HG03039 (cell line): ENCODE measurements around the gene RPTOR.

ENCODE experiments used
- ATAC-seq: cut with Tn5 transposase; IDR thresholded peaks from one replicate; pipeline ENCODE4 v1.9.1; 2021; ENCODE audit warnings: mild to moderate bottlenecking, moderate library complexity; ENCODE audit not compliant: unreplicated experiment

RPTOR gene

GRCh38 chr17:80637048-80637781, 92.6 kb downstream of the RPTOR start:
- no peak for ATAC-seq

- no peak for ATAC-seq
These were observed 95.0 kb downstream of the RPTOR start for GRCh38 chr17:80639658-80640057.

GRCh38 chr17:80640366-80641084, 95.9 kb downstream of the RPTOR start:
- no peak for ATAC-seq

GRCh38 chr17:80643326-80644099, 98.9 kb downstream of the RPTOR start:
- ATAC-seq = no peak

- ATAC-seq = no peak
These were observed 99.9 kb downstream of the RPTOR start for GRCh38 chr17:80644536-80644935.

GRCh38 chr17:80645706-80646325, 101.2 kb downstream of the RPTOR start:
- ATAC-seq = no peak

GRCh38 chr17:80646328-80646727, 101.7 kb downstream of the RPTOR start:
- no peak for ATAC-seq

GRCh38 chr17:80647746-80648145, 103.1 kb downstream of the RPTOR start:
- no peak for ATAC-seq

- ATAC-seq = no peak
These were observed 104.6 kb downstream of the RPTOR start for GRCh38 chr17:80649200-80649644.

GRCh38 chr17:80649672-80650330, 105.2 kb downstream of the RPTOR start:
- ATAC-seq = no peak

GRCh38 chr17:80650331-80650672, 105.7 kb downstream of the RPTOR start:
- no peak for ATAC-seq

- no peak for ATAC-seq
These were observed 106.3 kb downstream of the RPTOR start for GRCh38 chr17:80650751-80651518.

GRCh38 chr17:80652756-80653330, 108.2 kb downstream of the RPTOR start:
- no peak for ATAC-seq

GRCh38 chr17:80653856-80654255, 109.2 kb downstream of the RPTOR start:
- no peak for ATAC-seq

GRCh38 chr17:80655608-80656007, 111.0 kb downstream of the RPTOR start:
- ATAC-seq = no peak

GRCh38 chr17:80656590-80656989, 112.0 kb downstream of the RPTOR start:
- no peak for ATAC-seq

GRCh38 chr17:80657561-80657960, 112.9 kb downstream of the RPTOR start:
- no peak for ATAC-seq

GRCh38 chr17:80658821-80659220, 114.2 kb downstream of the RPTOR start:
- no peak for ATAC-seq

GRCh38 chr17:80659651-80660050, 115.0 kb downstream of the RPTOR start:
- ATAC-seq = no peak
